Stimulated activated CD4-positive, alpha-beta T cell treated with anti-CD3 and anti-CD28 coated beads, Interleukin-1b, Interleukin-23, amount 100 ng/mL, for 1 hour (primary cell): Measurements from ENCODE around the gene FBRSL1.

ENCODE experiments used
- DNase-seq, 2 donors: peaks; one replicate each; pipeline ENCODE4 v3.0.0-alpha.2; 2020; ENCODE audit warnings: low read depth in 2 of 2

Gene FBRSL1

DNA sequence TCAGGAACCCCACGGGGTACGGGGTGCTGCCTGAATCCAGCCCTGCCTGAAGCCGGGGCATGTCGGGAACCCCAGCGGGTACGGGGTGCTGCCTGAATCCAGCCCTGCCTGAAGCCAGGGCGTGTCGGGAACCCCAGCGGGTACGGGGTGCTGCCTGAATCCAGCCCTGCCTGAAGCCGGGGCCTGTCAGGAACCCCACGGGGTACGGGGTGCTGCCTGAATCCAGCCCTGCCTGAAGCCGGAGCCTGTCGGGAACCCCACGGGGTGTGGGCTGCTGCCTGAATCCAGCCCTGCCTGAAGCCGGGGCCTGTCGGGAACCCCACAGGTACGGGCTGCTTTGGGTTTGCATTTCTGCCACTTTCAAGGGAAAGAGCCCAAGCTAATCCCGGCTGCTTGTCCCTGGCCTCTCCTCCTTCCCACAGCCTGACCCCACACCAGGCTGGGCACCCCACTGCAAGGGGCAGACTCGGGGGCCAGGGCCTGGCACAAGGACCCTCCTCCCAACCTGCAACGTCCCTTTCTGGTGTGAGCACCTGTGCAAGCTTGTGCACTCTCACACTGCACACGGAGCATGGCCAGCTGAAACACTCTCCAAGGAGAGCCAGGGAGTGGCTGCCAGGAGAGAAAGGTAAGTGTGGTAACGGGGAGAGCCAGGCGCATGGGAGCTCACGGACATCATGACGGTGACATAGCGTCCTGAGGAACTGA, 5.6 kb upstream of the FBRSL1 start:
- no peak for DNase-seq

DNA sequence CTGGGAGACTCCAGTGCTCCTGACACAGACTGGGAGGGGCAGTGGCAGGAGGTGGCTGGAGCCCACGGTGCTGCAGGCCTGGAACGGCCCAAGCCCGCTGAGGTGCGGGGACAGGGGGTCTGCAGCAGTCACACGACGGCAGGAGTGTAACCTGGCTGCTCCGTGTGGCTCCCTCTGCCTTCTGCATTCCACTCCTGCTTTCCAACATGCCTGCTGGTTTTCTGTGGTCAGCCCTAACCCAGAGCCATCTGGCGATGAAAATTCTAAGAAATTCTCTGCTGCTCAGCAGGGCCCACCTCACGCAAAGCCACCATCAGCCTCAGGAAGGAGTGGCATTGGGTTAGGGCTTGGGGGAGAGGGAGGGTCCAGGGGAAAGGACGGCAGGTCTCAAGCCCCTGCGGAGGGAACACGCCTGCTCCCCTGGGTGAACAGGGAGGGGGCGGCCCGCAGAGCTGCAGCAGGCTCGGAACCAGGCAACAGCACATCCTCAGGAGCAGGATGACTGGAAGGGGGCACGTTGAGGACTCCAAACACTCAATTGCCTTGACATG, 5.0 kb upstream of the FBRSL1 start:
- DNase-seq = no peak

DNA sequence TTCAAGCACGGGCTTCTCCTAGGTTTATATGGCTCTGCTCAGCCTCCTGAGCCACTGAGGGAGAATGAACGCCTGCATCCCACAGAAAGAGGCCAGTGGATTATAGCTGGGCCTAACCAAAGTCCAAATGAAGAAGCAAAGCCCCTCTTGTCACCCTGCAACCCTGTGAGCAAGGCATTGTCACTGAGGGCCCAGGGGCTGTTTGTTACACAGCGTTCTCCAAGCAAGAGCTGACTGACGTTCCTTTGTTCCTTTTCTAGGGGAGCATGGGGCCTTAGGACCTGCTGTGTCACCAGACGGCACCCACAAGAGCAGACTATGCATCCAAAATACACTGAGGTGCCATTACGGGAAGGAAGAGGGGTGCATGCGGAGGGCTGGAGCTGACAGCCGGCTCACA, 4.3 kb upstream of the FBRSL1 start:
- DNase-seq = no peak

DNA sequence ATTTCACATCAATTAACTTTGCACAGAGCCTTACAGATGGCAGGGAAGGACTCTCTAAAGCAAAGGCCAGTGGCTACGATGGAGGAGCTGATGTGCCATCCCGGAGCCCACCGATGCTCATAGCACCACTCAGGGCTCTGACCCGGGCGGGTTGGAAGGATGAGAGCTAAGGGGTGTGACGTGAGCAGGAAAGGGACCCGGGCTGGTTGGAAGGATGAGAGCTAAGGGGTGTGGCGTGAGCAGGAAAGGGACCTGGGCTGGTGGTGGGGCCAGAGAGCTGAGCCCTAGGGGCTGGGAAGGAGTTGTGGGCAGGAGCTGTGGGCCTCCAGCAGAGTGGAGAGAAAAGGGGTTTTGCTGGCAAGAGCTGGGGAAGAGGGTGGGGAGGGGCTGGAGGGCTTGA, 3.8 kb upstream of the FBRSL1 start:
- no peak for DNase-seq

DNA sequence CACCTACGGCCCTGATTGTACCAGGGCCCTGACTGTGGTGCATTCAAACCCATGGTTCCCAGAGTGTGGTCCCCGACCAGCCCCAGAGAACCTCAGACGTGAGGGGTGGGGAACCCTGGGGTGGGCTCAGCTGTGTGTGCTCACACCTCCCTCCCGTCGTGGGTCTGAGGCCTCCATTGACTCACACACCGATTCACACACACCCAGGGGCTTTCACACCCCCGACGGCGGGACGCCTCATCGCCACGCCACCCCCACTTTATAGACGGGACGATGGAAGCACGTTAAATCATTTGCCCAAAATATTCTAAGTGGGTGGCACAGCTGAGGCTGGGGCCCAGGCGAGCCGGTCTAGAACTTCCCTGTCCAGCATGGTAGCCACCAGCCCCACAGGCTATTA, 3.4 kb upstream of the FBRSL1 start:
- DNase-seq = no peak

DNA sequence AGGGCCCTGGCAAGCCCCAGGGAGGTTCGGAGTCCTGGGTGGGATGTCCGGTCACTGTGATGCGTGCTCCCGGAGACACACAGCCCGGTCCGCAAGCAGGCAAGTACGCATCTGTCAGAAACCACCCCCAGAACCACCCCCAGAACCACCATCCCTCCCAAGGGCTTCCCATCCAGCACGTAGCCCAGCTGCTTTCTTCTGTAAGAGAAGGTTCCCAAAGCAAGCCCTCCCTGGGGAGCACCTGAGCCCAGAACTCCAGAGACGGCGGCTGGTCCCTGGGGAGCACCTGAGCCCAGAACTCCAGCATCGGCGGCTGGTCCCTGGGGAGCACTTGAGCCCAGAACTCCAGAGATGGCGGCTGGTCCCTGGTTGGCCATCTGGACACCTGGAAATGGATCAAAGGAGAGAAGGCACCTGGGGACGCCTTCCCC, 2.6 kb upstream of the FBRSL1 start:
- DNase-seq = no peak

DNA sequence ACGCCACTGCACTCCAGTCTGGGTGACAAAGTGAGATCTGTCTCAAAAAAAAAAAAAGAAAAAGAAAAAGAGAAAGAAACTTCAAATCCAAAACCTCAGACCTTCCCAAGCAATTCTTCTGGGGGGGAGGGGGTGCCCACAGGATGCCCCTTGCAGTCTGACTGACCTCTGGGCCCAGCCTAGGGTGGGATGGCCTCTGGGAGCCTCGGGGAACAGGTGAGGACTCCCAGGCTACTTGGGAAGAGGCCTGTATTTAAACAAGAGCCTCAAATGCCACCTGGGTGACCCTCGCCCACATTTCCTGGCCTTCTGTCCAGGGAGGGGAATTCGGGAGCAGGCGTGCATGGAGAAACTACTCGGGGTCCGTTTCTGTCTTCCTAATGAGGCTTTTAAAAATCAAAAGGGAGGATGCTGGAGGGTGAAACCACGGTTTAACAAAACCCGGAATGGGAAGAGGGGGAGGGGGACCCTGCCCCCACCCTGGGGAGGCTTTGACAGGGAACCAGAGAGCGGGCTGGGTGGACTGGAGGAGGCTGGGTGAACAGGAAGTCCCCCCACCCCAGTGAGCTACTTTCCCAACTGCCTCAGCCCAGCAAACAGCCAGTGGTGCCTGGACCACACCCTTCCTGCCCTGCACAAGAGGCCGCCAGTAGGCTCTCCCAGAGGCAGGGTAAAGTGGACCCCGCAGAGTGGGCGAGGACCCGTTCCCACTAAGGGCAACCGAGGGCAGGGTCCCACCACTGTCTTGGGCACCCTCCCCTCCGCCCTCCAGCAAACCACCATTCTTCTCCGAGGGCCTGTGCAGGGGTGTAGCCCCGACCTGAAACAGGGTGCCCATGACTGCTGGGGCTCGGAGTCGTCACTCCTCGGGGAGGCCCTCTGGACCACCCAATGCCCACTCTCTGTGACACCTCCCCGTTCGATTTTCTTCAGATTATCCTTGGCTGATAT, 1.5 kb upstream of the FBRSL1 start:
- DNase-seq = no peak

DNA sequence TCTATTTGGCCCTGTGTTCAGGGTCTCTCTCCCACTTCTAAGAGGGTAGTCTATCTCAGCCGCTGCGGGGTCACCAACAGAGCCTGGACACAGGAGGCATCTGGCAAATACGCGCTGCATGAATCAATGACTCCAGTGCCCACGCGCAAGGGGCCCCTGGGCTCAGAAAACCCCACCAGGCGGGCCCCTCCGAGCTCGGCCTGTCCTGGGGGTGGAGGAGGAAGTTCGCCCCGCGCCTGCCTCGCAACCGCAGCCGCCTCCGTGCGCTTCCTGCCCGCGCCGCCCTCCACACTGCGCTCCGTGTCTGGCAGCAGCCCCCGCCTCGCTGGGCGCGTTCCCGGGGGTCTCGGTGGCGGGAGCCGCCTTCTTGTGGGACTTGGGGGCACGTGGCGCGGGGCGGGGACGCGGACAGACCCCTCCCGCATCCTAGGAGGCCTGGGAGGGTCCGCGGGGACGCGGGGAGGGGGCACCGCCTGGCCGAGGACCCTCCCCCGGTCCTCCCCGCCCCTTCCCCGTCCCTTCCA, 811 bp upstream of the FBRSL1 start:
- peak in 1 of 2 donors; percentile 28 for DNase-seq

DNA sequence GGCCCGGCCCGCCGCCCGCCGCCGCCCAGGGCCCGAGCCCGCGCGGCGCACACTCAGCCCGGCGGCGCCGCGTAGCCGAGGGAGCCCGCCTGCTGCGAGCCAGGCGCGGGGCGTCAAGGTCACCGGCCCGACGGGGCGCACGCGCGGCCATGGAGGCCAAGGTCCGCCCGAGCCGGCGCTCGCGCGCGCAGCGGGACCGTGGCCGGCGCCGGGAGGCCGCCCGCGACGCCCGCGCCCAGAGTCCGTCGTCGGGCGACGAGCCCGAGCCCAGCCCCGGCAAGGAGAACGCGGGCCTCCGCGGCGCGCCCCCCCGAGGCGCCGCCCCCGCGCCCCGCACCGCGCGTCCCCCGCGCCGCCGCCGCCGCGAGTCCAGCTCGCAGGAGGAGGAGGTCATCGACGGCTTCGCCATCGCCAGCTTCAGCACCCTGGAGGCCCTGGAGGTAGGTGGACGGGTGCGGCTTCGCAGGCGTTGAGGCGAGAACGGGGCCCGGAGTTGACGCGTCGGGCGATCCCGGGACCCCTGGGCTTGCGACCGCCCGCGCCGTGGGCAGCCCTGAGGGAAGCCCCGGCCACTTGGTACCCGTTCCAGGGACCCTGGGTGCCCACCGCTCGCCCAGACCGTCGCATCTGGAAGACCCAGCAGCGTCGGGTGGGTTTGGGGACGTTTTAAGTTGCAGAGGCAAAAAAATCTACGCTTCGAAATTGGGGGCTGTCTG, 629 bp downstream of the FBRSL1 start:
- no peak for DNase-seq

DNA sequence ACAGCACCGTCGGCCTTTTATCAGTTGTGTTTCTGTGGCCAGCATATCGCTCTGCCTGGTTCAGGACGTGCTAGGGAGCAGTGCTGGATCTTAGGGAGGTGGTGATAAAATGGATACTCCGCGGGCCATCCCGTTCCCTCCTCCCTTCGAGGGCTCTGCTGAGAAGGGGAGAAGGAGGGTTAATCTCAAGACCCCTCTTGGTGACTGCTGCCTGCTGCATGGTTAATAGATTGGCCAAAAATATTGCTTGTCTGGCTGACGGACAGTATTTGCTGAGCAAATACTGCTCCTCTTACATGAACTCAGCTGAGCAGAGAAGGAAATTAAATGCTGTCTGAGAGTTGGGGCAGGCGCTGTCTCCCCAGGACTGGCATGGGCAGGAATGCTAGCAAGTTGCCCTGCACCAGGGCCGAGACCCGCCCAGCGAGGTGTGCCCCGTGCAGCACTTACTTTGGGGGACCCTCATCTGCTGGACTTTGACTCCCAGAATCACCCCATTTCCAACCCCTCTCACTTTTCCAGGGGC, 1.2 kb downstream of the FBRSL1 start:
- DNase-seq = no peak

DNA sequence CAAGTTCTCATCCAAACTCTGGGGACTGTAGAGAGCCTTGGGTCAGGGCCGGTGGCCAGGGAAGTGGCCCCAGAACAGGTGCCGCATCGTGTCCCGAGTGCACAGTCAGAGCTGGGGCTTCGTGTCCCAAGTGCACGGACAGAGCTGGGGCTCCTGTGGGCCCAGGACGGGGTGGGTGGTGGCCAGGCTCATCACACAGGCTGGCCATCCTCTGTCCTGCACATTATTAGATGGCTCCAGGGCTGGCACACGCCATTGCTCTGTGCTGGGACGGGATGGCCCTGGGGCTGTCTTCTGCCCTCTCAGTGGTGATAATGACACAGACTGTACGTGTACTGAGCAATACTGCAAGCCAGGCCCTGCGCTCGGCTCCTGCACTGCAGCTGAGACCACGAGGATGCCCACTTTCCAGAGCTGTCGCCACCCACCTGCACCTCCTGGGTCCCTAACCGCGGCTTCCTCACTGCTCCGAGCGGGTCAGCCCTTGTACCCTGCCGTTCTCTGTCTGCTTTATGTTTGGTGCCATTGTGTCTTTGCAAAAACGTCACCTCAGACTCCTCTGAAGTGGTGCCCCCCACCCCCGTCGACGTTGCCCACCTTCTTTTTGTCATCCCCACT, 1.9 kb downstream of the FBRSL1 start:
- DNase-seq = no peak

DNA sequence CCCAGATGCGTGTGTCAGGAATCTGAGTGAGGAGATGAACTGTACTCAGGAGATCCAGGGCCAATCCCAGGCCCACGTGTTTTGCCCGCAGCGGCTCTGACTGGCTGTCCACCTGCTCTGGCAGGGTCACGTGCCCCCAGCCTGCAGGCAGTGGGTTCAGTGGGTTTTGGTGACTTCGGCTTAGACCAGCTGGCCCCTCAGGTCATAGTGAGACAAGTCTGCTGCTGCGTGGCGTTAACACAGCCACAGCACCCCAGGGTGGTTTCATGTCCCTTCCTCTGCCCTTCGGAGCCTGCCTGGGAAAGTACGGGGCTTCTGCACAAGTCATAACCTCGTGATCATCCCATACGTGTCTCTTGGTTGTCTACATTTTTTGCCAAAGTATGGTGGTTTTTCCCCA, 2.6 kb downstream of the FBRSL1 start:
- DNase-seq = no peak

DNA sequence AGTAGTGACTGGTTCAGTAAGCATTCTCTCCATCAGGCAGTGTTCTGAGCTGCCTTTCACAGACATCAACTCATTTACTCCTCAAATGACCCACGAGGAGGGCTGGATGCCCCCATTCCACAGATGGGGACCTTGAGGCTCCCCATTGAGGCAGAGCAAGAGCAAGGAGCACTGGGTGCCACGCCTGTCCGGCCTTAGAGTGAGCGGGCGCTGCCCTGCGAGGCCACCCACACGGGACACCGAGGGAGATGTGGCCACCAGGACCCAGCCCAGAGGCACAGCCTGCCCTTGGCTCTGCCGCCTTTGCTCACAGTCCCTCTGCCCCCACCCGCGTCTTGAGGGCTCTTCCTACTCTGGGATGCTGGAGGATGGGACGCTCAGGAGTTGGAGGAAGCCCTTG, 3.0 kb downstream of the FBRSL1 start:
- DNase-seq = no peak

DNA sequence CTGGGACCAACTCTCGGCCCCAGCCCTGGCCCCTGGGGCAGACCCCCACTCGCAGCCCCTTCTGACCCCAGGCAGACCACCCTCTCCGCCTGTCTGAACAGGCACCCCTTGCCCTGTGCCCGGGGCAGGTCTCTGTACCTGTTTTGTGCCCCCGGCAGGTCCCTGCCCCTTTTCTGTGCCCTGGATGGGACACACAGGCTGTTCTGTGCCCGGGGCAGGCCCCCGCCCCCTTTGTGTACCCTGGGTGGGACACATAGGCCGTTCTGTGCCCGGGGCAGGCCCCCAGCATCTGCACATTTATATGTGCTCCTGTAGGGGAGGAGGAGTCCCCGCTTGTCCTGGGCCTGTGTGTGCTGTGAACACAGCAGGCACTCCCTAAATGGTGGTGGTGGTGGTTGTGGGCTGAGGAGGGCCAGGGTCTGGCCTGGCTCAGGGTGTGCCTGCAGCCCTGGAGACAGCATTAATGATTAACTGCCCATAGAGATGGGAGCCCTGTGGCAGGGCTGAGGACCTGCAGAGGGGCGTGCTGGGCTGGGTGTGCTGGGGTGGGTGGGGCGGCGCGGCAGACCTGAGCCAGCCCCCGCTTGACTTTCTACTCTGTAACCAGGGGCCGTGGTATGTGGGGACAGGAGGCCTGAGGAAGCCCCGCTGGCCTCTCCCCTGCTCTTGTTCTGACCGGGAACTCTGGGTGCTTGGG, 3.7 kb downstream of the FBRSL1 start:
- no peak for DNase-seq

DNA sequence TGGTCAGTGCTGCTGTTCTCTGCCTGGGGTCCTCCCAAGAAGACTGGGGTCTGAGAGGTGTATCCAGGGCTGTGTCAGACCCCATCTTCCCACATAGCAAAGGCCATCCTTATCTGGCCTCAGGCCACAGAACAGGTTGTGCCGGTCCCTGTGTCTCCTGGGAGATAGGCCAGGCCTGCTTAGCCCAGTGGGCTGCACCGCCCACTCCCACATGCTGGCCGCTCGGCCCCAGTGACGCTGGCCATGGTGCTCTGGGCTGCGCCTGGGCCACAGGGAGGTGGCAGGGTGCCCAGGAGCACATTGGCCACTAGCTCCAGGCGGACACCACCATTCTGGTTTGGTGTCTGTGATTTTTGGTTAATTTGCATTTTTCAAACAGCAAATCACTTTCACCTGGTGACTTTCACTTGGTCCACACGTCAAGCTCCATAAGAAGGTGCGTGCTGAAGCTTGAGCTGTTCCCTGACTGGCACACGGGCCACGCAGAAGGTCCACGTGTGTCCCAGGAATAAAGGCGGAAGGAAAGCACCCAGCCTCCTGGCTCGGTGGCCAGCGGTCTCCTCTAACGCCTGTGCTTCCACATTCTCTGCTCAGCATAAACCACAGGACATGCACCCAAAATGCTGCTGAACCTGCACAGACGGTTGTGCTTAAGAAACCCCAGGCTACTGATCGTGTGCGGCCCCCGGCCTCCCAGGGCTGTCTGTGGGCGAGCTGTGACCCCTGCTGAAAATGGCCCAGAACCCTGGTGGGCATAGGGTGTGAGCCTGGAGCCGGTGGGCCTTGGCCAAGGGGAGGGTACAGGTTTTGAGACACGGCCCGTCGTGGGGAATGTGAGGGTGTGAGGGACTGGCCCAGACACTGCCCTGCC, 4.6 kb downstream of the FBRSL1 start:
- DNase-seq = no peak

DNA sequence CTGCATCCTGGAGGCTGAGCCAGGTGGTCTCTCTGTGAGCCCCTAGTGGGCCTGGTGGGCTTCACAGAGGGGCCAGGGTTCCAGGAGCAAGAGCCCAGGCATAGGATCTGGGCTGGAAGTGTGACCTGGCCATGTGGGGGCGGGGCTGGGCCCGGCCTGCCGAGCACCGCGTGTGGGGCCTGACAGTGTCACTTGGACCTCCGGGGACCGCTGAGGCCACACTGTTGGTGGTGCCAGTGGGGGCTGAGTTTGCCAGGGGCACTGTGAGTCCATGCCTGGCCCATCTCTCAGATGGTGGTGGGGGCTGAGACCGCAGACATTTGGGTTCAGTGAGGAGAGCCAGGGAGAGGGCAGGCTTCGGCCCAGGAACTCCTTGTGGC, 5.2 kb downstream of the FBRSL1 start:
- no peak for DNase-seq

DNA sequence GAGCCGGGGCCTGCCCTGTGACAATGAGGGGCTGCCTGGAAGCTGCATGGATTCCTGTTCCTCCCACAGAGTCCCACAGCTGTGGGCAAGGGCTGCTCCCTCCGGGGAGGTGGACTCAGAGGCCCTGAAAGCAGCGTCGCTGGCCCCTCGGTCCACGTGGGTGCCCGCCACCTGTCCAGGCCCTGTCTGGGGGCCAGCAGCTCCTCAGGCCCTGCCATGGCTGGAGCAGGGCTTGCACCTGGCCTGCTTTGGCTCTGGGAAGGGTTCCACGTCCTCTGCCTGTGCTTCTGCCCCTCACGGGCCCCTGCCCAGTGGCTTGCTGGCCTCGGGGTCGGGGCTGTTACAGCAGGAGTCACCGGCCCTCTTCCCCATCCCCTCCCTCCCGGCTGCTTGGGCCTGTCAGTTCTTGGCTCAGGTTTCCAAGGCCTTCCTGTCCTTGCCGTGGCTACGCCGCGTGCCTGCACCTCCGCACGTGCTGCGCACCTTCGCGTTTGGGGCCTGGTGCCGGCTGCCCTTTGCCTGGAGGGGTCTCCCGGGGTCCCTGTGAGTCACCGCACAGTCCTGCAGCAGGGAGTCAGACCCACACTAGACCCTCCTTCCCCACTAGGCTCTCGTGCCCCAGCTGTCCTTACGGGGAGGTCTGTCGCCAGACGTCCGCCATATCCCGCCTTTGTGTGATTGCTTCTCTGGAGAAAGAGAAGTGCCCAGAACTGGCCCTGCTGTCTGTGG, 5.8 kb downstream of the FBRSL1 start:
- no peak for DNase-seq

DNA sequence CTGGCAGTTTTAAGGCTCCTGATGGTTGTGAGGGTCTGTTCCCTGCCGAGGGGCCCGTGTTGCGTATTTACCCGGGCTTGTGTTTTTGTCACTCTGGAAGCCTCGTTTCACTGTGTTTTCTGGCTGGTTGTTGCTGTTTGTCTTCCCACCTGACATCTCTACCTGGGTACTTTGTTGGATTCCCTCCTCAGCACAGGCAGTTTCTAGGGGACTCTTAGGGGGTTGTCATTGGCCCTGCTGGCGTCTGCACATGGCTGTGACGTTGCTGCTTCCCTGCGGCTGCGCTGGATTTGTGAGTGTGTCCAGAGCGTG, 6.4 kb downstream of the FBRSL1 start:
- no peak for DNase-seq

DNA sequence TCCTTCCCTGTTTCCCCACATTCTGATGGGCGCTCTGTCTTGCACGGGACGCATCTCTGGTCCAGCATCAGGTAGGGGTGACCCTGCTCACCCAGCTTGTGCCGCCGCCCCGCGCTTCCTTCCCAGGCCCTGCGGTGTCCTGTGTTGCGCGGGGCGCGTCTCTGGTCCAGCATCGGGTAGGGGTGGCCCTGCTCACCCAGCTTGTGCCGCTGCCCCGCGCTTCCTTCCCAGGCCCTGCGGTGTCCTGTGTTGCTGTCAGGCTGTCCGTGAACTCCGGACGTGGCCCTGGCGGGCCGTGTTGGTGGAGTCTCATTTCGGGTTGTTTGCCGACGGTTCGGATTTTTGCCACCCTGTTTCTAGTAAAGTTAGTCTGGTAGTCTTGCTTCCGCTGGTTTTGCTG, 6.8 kb downstream of the FBRSL1 start:
- DNase-seq = no peak
